SIG-M5 treated with dmso at 0.1 percent for 504 hours (cell line): ENCODE results near the gene KRTAP3-1.
"Not testable (repeated sequence)": the region's sequence is repeated elsewhere in the genome, so short reads cannot be mapped to it uniquely, and the experiment has no call there.

ENCODE experiments used
- DNase-seq: peaks from one replicate; lab custom pipeline; 2025; ENCODE audit not compliant: unreplicated experiment; lab: John Stamatoyannopoulos, UW

KRTAP3-1 gene

DNA sequence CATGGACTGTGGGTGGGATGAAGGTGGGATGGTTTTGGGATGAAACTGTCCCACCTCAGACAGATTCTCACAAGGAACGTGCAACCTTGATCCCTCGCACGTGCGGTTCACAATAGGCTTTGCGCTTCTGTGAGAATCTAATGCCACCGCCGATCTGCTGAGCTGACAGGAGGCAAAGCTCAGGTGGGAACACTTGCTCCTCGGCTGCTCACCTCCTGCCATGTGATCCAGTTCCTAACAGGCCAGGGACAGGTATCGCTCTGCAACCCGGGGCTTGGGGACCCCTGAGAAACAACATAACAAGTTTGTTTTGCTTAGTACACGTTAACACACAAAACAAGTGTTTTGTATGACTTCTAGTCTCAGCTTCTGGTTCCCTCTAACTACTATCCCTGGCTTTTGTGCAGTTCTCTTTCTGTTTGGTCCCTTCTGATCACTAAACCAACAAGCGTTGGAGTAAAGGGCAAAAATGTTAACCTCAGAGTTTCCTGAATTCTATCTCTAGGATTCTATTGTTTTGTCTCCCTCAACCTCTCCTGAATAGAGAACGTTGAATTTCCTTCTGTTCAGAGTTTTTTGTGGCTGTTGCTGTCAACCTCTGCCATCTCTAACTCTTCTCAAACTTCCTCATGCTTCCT lies 7.8 kb upstream of the KRTAP3-1 start:
- DNase-seq, result no peak

DNA sequence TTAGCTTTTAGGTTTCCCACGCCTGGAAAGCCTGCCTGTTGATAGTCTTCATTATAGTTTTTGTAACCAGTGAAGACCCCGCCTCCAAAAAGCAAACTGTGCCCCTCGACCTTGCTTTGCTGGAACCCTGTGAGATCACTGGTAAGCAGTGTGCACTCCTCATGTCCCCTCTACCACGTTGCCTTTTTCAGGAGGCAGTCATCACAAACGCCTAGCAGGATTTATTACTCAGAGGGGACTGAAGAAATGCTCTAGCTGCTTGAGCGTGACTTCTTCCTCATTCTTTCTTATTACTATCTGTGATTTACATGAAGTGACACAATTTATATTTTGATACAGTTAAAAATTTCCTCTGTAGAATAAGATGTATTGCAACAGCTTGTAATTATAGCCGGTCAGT lies 6.5 kb upstream of the KRTAP3-1 start:
- no peak for DNase-seq

DNA sequence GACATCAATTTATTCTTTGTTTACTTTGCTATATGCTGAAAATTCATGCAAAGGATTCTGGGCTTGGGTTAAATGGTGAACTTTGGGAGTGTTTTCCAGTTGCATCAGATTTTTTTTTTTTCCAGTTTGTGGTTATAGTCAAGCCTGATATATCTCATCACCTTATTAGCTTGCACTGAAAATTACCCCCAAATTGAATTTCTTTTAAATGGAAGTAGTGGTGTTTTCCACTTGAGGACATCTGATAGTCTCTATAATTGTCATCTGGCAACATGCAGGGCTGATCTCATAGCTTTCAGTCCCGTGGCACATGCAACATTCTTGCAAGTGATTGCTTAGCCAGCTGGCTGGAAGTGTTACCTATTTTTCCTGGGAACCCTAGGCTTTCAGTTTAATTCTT lies 4.7 kb upstream of the KRTAP3-1 start:
- no peak for DNase-seq

DNA sequence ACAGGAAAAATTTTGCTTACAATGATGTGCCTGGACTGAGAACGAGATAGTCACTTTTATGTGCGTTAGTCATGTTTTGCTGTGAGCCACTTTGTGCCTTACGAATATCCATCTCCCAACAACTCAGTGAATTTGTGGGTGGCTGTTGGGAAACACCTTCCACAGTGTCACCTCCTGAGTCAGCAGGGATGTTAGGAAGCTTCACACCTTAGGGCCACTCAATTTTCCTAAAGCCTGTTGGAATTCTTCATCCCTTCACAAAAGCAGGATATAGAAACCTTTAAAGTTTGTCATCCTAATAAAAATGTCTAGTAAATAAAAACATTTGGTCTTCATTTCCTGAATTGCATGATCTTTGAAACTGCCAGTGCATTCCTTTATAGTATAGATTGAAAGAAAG lies 4.3 kb upstream of the KRTAP3-1 start:
- no peak for DNase-seq

DNA sequence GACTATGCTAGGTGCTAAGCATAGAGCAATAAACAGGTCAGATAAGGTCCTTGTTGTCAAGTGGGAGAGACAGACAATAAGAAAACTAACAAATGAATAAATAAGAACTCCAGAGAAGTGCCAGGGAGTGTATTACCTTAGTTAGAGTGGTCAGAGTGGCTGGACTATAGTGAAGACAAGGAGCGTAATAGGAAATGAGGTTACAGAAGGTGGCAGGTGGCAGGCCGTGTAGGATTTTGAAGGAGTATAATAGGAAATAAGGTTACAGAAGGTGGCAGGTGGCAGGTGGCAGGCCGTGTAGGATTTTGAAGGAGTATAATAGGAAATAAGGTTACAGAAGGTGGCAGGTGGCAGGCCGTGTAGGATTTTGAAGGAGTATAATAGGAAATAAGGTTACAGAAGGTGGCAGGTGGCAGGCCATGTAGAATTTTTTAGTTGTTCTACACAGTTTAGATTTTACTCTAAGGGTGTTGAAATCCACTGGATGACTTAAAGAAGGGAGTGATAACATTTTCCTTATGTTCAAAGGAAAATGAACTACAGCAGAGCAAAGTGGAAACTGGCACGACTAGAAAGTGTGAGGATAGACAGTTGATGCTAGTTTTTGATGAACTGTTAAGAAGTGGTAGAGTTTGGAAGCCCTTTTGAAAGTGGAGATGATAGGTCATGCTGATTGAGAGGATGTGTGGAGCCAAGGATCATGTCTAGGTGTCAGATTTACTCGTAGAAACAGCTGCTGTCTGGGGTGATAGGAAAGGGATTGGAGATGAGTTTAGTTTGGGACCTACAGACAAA lies 3.6 kb upstream of the KRTAP3-1 start:
- DNase-seq, result no peak

DNA sequence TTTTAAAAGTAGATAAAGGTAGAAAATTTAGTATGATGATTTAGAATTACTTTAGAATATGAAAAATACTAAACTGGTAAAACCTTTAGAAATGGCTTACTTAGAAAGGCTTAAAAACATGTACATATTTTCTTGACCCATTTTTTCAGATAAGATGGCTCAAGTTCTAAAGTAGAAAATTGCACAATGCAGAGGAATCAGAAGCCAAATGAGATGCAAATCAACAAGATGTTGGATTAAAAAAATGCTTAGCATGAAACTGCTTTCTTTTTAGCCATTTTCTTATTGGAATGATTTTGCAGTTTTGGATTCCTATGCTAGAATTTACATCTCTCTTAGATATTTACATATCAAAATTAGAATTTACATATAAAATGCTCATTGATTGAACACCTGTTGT lies 1.5 kb upstream of the KRTAP3-1 start:
- no peak for DNase-seq

DNA sequence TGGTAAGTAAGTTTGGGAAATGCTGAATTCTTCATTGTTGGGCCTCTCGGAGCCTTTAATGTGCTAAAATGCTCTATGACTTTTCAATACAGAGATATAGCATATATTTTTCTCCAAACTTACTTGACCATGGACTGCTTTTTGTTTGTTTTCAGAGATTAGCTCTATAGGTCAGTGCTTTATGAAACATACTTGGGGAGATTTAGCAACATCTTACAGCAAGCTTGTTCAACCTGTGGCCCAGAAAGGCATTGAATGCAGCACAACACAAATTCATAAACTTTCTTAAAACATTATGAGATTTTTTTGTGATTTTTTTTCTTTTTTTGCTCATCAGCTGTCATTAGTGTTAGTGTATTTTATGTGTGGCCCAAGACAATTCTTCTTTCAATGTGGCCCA lies 1.0 kb upstream of the KRTAP3-1 start:
- DNase-seq, result no peak

DNA sequence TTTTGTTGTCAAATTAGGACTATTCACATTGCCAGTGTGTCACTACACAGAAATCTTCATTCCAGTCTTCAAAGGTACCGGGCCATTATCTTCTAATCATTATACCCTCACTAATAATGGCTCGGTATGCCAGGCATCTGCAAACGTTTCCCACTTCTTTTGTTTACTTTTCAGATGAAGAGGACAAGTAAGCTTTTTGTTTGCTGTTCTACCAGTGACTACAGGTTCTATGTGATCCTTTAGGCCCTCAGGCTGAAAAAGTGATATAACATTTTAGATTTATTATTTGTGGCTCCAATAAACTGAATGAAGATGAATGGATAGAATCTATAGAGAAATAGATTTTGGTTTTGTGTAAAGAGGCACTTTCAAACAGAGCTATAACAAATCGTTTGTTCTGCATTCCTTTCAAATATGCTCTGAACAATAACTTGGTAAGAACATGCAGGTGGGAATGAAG lies 403 bp upstream of the KRTAP3-1 start:
- peak; percentile 21 for DNase-seq

DNA sequence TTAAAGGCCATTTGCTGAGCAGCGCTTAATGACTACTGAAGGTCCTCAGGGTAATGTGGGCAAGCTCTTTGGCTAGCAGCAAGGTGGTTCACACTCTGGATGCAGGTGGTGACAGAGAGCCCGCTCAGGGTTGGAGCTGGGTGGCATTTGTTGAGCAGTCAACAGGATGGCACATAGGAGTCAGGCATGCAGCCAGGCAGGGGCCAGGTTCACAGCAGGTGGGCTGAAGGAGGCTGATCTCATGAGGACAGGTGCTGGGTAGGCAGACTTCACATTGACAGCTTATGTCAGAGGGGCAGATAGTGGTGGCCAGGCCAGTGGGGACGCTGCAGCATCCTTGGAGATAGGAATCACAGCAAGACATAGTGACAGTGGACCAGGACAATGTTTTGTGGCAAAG lies 4.5 kb downstream of the KRTAP3-1 start:
- DNase-seq, result no peak

DNA sequence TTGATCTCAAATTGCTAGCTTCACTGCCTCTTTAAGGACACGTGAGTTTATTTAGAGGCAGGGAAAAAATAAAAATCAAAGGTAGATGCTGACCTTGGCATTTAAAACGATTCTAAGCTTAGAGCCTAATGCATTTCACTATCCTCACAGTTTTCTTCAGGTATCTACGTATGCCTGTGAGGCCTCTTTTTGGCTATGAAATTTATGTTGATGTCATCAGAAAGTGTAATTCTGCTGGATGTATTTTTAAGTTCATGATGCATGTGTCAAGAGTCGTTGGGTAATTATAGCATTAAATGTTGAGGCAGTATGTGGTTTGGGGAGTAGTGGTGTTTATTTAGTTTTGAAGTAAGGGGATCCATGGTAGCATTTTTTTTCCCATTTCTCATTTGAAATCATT lies 5.0 kb downstream of the KRTAP3-1 start:
- no peak for DNase-seq

DNA sequence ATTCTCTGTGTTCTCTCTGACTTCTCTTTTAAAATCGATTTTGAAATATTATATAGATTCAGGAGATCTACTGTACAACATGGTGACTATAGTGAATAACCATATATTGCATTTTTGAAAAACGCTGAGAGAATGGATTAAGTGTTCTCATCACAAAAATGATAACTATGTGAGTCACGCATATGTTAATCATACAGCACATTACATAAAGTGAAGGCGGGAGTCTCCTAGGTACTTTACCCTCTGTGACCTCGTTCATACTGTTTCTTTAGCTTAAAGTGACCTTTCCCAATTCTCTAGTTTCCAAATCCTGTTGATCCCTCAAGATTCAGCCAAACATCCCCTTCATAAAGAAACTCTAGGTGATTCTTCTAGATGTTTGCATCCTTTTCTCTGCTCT lies 6.1 kb downstream of the KRTAP3-1 start:
- no peak for DNase-seq

DNA sequence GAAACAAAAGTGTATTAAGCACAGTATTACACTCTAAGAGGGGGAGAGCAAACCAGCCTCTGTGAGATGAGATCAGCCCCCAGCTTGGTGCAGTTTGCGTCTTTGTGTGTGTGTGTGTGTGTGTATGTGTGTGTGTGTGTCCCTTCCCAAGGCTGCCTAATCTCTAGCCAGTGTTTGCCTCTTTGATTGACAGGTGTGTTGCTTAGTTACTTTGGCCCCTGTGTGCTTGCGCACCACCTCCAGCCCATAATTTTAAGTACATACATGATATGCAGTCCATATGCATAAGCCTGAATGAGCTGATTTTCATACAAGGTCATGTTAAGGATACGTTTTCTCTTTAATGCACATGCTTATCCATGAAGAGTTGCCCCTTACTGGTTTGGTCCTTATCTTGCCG lies 7.1 kb downstream of the KRTAP3-1 start:
- no peak for DNase-seq

DNA sequence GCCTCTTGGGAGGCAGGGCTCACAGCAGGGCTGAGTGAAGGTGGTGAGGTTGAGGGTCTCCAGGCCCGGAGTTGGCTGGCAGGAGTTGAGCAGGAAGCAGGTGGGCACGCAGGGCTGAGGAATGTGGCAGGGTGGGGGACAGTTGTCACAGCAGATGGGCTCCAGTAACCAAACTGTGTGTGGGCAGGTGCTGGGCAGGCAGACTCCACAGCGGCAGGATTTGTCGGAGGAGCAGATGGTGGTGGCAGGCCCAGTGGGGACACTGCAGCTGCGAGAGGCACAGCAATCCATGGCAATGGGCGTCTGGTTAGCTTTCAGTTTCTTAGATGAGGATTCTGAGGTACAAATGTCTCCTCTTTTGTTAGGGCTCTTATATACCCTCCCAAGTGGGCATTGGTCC lies 9.4 kb downstream of the KRTAP3-1 start, which contains the start of gene KRTAP3-2:
TSS of gene KRTAP3-2 (minus strand) at position 344 of the 400 bp plus-strand sequence. CDS start at position 291, 53 bp downstream.
- not testable (repeated sequence) for DNase-seq

DNA sequence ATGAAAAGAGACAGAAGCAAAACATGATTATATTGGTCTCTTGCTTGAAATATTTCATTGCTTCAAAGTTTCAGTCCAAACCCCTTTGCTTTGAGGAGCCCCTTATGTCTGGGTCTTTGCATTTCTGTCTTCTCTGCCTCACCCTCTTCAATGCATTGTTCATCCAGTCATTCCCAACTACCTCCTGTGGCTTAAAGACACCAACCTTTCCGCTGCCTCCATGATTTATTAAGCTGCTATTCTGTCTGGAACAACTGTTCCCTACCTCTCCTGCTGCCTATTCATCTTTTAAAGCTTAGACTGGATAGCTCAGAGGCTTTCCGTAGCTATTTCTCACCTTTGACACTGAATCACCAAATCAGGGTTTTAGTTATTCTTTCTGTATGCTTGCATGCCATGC lies 11.6 kb downstream of the KRTAP3-1 start:
- no peak for DNase-seq

DNA sequence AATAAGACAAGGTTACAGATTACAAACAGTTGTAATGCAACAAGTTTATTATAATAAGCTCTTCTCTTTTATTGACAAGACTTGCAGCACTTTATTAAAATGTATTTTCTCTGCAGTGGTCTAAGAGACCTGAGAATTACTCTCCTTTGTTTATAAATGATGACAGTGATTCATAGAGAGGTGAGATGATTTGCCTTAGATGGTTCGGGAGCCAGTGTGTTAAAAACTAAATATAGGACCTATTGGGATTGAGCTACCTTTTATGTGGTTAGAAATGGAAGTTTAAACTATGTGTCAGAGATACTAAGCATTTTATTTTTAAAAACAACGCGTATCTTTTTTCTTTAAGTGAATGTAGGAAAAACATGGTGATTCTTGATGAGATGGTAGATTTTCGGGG lies 12.1 kb downstream of the KRTAP3-1 start:
- no peak for DNase-seq

DNA sequence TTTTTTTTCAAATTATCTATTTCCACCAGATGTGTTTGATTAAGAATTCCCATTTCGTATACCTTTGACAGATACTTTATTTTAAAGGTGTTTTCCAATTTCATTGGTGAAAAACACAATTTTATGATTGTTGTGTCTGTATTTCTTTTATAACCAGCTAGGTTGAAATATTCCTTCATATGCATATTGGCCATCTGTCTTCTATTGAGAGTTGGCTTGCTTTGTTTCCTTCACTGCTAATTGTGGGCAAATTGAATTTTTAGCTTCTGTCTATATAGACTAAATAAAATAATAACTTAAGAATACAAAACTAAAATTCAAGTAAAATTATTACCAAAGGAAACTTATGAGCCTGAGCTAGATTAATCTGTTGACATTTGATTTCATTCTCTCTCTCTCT lies 13.8 kb downstream of the KRTAP3-1 start:
- DNase-seq, result no peak

DNA sequence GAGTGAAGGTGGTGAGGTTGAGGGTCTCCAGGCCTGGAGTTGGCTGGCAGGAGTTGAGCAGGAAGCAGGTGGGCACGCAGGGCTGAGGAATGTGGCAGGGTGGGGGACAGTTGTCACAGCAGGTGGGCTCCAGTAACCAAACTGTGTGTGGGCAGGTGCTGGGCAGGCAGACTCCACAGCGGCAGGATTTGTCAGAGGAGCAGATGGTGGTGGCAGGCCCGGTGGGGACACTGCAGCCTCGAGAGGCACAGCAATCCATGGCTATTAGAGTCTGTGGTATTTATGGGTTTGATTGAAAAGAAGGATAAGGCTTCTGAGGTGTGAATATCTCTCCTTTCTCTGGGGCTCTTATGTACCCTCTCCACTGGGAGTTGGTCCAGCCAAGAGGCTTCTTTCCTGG lies 15.1 kb downstream of the KRTAP3-1 start, which contains the start of gene KRTAP3-3:
TSS of gene KRTAP3-3 (minus strand) at position 326 of the 400 bp plus-strand sequence. CDS start at position 259, 67 bp downstream.
- no peak for DNase-seq

DNA sequence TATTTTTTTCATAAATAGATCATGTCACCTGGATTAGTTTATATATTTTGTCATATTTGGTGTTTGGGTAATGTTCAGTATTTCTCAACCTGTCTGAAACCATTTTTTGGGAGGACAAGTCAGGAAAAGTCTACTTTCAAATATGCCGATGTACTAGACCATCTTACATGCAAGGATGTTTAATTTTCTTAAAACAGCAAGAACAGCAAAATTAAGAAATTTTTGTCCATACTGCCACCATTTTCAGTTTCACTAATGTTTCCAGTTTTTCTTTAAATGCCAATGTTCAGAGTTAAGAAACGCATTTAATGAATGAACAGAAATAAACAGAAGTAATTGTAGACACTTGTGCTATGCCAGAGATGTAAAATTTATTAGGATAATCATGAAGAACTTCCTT lies 15.8 kb downstream of the KRTAP3-1 start:
- no peak for DNase-seq

DNA sequence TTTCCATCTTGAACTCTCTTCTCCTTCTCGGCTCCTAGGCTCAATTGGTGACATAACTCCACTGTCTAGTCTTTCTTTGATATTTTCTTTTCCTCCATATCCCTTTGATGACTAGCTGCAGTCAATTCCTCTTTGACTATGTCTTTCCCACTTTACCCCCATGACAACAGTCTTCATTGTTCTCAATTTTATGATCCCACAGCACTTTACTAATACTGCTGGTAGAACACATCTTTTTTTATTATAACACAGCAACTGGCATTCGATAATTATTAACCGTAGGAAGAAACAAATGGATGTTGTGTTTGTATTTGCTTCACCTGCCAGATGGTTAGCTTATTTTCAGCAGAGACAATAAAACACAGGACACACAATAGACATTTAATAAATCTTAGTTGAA lies 16.3 kb downstream of the KRTAP3-1 start:
- no peak for DNase-seq

DNA sequence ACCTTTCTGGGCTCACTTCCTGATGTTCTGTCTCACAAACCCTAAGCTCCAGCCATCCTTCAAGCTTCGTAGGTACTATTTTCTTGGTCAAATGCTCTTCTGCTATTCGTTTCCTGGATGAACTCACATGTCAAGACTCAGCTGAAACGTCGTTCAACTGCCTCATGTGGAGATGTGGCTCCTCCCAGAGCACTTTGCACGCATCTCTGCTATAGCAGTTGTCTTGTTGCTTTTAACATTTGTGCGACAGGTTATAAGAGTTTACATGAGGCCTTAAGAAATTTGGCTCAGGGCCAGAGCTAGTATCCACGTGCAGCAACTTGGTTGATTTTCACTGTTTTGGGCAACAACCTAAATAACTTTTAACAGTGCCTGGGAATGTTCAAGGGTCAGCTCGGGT lies 22.0 kb downstream of the KRTAP3-1 start:
- DNase-seq, result no peak

DNA sequence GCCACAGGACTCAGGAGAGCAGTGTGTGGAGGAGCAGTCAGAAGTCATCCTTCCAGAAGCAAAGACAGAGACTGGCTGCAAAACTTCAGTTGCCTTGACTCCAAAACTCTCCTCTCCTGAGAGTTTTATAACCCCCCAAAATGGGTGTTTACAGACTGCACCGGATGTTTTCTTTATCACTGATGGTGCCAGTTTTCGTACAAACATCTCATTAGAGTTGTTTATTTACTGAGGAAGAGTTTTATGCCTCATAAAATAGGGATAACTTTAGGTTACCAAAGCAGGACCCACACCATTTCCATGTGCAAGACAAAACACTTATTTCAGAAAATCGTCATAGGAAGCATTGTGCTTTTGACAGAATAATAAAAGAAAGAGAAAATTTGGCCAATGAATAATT lies 24.7 kb downstream of the KRTAP3-1 start, which contains the start of gene KRT40:
TSS of gene KRT40 (minus strand) at position 101 of the 400 bp plus-strand sequence. CDS start at position 48, 53 bp downstream.
- DNase-seq, result no peak

DNA sequence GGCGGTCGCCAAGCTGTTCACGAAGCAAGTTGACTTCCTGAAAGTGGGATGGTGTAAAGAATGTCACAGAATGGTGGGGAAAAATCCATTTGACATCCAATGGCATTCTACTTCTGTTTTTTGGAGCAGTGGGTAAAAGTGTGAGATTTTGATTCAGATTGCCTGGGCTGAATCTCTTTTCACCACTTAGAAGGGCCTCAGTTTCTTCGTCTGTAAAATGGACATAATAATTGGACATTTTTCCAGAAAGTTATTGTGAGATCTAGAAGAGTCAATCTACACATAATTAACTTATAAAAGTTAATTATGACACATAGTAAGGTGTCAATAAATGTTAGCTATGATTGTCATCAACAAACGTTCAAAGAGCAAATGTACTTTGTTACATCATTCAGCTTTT lies 27.8 kb downstream of the KRTAP3-1 start:
- no peak for DNase-seq
